ENCODE results near the gene FHOD3.

The FHOD3 gene

DNA sequence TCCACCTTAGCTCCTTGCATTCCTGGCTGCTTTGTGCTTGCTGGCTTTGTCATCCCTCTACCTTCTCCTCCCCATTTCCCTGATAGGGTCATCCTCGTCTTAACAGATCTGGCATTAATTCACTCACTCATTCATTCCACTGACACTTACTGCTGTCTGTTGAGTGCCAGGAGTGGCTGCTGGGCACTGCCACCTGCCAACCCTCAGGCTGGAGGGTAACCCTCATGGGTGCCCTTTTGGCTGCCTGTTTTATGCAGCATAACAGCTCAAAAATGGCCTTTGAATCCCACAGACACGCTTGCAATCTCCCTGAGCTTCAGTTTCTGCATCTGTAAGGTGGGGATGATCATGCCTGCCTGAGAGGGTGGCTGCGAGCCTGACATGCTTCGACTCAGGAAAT is 25.2 kb downstream of the FHOD3 start:
- no peak for DNase-seq (ENCODE audit: low spot score)

DNA sequence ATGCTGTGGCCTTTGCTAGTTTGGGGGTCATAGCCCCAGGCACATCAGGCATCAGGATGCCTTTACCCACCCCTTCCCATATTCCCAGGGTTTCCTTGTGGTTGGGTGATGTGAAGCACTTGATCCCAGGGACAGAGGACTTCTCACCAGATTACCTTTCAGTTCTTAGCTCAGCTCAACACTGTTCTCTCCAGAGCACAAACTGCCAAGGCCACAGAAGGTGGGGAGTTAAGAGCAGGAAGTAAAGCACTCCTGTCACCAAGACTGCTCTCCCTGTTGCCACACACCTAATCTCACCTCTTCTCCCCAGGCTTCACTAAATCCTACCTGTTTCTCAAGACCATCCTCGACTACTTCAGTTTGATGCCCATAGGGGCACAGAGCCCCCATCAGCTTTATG is 25.9 kb downstream of the FHOD3 start:
- no peak for DNase-seq (ENCODE audit: low spot score)

DNA sequence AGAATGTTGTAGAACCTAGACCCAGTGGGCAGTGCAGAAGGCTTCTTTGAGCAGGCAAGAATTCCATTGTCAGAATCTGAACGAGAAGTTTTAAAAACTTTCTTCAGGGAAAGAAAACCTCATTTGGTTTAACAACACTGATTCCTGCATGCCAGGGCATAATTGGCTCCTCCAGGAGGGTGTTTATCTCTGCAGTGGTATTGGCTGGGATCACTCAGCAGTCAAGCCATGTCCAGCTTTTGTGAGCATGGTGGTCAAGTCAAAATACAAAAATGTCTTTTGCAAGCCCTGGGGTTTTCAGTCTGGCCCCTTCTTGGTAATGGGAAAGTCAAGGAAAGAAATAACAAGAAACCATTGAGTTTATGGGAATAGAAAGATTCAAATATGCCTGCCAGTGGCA is 28.3 kb downstream of the FHOD3 start:
- no peak for DNase-seq (ENCODE audit: low spot score)

DNA sequence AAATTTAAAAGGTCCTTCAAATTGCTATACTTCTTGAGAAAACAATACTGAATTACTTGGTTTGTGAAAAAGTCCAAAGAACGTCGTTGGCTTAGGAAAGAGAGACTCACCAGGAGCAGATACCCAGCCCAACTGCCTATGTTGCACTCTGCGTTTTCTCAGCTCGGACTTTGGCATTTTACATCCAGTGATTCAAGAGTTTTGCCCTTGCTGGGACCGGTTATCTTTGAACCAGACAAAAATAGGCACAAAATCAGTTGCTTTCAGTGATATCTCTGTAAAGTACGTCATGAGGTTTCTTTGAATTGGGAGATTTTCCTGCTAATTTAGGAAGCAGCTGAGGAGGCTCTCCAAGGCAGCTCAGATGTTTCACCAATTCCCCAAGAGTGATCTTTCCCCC is 29.3 kb downstream of the FHOD3 start:
- no peak for DNase-seq (ENCODE audit: low spot score)

DNA sequence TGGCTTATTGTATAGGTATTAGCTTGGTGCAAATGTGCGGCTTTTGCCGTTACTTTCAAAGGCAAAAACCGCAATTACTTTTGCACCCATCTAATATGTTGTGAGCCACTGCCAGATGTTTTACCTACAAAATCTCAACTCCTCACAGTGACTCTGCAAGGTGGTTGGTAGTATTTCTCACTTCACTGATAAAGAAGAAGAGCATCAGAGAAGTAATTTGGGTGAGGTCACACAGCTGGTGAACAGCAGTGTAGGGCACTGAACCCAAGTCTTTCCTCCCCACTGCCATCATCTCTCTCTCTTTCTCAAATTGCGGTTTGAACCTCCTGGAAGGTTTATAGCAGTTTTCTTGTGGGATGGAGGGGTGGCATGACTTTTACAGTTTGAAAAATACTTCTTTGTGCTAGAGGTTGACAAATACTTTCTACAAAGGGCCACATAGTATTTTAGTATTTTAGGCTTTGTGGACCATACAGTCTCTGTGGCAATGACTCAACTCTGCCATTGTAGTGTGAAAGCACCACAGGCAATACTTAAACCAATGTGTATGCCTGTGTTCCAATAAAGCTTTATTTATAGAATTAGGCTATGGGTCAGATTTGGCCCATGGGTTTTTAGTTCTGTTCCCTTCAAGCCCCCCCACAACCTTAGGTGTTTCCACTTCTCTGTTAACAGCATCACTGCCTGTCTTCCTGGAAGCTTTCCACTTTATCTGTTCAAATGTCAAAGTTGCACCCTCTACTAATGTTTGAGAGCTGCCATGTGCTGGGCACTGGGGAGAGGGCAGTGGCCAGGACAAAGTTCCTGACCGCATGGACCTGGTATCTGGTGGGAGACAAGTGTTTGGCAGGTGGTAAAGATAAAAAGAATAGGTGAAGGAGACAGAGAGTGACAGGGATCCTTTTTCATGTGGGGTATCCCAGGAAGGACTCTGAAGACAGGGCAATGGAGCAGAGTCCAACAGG is 30.1 kb downstream of the FHOD3 start:
- no peak for DNase-seq (ENCODE audit: low spot score)

DNA sequence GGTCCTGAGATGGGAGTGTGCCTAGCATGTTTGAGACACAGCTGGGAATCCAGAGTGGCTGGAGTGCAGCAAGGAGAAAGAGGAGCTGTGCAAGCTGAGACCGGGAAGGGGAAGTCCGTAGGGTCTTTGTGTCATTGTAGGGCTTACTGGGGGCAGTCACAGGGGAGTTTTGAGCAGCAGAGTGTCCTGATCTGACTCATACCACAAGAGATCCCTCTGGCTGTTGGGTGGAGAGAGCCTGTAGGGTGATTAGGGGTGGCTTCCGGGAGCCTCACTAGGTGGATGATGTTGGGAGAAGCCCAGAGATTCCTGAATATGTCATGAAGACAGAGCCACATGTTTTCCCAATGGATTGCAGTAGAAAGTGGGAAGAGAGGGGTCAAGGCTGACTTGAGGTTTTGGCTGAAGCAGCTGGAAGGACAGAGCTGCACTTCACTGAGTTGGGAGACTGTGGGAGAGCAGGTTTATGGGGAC is 30.9 kb downstream of the FHOD3 start:
- no peak for DNase-seq (ENCODE audit: low spot score)

DNA sequence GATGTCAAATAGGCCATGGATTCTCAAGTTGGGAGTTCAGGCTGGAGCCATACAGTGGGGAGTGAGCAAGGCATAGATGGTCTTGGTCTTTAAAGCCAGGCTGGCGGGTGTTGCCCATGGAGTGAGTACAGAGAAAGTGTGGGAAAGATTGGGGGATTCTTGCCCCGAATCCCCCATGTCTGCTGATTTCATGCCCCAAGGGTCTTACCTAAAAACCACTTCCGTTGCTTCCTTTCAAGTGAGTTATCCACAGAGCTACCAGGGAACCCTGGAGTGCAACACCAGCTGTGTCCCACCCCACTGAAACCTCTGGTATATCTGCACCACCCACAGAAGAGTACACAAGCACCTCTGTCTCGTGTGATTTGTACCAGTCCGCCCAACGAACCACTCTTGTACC is 31.4 kb downstream of the FHOD3 start:
- DNase-seq (ENCODE audit: low spot score), result no peak

DNA sequence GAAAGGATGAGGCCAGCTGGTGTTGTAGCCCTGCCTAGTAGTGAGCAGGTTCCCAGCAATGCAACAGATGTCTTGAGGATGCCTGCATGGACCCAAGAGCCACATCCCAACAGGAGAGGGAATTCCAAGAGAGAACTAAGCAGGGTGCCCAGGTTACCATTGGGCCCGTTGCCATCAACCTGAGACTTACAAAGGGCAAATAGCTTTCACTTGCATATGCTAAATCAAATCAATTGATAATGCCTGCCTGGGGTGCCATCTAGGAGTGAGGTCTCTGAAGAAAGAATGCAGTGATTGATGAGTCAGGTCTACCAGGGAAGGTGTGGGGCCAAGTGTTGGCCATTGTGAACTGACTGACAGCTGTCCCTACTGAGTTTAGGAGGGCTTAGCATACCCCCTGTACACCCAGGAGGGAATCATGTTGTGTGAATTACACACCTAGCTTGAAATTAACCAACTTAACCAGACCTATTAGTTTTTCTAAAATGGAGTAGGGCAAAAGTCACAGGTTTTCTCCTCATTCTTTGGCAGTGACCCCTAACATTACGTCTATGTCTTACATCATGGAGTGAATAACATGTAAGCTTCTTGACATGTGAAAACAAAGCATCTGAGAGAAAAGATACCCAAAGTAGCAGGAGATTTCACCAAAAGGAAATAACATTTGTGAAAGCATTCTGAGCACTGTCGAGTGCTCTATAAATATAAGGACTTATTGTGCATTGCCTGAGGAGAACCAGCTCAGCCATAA is 32.3 kb downstream of the FHOD3 start:
- no peak for DNase-seq (ENCODE audit: low spot score)

DNA sequence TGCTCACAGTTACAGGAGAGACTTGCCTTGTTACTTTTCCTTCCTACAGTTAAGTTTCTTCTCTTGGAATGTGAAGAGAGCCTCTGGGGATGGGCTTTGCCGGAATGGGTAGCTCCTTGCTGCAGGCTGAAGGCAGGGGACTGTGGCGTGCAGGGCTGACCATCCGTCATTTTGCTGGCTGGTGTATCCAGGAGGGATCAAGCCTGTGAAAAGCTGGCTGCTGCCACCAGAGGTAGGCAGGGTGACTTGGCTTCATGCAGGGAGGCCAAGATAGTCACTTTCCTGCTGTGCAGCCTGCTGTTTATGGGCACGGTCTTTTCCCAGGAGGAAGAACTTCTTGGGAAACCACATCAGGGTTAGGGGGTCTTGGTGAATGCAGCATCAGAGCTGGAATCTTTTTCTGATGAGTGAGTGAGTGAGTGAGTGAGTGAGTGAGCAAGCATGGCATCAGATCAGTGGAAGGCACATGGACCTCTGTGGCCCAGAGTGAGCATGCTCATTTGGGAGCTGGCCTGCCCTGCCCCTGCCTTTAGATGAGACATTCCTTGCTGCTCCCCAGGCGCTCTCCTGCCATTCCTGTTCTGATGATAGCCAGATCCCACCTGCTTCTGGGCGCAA is 33.0 kb downstream of the FHOD3 start:
- DNase-seq (ENCODE audit: low spot score), result no peak

DNA sequence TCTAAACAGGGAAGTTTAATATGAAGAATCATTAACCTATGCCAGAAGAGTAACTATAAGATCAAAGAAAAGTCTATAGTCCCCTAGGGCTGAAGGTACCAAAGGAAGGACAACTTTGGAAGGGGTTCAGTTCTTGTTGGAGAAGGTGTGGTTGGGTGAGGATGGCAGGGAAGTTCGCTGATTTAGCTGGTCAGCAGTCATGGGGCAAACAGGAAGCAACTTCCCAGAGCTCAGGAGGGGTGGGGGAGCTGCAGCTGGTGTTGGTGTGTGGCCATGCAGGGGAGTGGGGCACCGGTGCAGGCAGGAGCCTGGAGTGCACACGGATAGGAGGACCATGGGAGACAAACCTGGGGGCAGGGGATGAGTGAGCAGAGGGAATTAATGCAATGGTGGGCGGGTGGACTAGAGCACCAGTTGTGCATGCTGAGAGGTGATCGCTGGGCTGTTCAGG is 34.0 kb downstream of the FHOD3 start:
- DNase-seq (ENCODE audit: low spot score), result no peak

DNA sequence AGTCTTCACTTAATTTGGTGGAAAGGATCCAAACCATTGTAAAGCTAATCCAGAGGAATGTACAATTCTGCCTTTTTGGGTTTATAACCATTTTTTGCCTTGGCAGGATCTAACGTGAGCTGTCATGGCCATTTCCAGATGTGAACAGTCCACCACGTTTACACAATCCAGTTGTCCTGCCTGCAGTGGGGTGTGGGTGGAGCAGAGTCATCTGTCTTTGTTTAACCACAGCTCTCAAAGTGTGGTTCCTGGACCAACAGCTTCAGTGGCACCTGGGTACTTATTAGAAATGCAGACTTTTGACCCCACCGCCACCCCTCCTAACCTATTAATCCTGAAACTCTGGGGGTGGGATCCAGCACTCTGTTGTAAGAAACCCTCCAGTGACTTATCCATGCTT is 35.9 kb downstream of the FHOD3 start:
- no peak for DNase-seq (ENCODE audit: low spot score)

DNA sequence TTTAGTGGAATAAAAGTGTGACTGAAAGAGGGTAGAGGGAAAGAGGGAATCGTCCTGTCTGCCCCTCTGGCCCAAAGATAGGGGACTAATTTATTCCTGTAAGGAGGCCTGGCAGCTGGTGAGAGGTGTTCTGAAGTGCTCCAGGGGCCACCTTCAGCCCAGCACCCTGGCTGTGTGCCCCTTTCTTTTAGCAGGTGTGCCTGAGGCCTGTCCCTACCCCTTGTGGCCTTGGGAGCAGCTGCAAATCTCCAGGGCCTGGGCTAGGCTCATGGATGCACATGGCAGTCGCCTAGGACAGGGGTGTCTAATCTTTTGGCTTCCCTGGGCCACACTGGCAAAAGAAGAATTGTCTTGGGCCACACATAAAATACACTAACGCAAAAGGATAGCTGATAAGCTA is 37.3 kb downstream of the FHOD3 start:
- no peak for DNase-seq (ENCODE audit: low spot score)

DNA sequence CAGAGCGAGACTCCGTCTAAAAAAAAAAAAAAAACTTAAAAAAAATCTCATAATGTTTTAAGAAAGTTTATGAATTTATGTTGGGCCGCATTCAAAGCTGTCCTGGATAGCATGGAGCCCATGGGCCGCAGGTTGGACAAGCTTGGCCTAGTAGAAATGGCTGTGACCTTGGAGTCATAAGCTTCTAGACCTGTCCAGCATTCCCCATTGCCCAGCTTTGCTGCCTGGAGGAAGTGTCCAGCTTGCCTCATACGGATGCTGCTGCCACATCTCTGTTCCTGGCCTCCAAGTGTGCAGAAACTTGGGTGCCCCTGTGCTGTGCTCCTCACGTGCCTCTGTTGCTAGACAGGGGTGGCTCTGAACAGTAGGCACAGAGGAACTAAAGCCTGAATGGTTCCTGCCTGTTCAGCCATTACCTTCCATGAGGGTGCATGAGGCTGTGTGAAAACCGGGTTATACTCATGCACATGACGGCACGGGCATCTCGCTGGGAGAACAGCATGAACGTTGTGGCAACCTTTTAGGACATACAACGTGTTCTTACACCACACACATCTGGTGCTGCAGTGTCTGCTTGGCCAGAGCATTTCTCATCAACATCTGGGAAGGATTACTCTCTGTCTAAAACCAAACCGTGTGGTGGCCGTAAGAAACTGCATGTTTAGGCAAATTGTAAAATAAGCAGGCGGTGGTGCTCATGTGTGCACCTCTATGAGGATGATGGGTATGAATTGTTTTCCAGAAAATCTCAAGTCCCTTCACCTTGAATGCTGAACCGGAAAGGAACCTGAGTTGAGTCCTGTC is 38.2 kb downstream of the FHOD3 start:
- no peak for DNase-seq (ENCODE audit: low spot score)

DNA sequence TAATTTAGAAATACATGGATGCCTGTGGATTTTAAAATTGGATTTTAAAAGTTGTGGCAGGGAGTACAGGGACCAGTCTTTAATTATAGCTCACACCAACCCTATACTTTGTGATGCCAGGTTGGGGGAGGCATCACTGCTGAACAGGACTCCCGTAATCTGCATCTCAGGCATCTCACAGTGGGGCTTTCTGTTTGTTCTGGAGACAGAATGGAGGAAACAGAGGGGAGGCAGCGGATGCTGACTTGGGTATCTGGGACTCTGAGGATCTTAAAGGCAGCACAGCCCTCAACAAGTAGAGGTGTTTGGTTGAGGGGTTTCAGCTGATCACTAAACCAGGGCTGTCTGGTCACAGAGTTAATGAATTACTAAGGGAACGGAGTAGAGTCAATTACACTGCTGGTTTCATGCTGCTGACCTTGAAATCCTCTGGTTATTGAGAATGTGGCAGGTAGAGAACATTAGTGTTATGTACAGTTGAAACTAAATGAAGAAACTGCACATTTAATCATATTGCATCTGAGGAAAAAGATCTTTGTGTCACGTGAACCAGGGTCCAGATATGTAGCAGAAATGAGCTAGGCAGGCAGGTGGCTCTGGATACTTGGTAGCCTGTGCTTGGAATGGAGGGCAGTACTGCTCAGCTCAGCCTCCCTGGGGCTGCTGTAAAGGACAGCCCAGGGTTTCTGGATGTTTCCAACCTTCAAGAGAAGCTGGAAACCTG is 40.3 kb downstream of the FHOD3 start:
- DNase-seq (ENCODE audit: low spot score), result no peak

DNA sequence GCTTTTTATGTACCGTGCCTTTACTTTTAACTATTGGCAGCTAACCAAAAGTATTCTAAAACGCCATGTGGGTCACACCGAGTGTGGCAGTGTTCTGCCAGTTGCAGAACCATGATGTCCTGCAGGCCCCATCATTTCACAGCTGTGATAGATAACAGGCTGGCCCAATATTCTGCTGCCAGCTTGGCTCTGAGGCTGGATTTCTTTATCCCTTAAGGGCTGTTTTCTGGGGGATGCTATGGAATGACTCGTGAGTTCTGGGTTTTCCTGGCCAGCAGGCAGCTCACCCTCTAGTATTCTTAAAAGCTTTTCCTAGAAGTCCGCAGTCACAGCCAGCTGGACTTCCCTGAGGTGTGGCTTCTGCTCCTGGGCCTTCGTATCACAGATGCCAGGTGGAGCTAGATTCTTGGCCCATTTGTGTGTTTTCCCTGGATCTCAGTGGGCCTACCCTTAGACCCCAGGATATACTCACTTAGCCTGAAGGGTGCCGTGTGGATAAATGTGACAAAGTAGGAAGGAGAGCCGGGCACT is 41.0 kb downstream of the FHOD3 start:
- no peak for DNase-seq (ENCODE audit: low spot score)

DNA sequence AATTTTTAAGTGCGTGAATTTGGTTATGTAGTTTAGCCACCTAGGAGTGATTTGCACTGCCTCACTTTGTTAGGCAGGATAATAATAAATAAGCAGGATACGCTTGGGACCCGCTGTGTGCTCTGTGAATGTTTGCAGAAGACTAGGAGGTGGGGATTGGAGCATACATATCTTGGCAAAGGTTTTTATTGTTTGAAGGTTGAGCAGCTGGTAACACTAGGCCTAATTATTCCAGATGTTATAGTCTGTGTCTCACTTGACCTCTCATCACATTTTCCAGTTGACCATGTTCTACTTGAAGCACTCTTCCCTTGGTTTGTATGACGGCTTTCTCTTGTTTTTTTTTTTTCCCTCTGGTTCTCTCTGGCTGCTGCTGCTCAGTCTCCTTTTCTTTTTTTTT is 42.7 kb downstream of the FHOD3 start:
- DNase-seq (ENCODE audit: low spot score), result no peak

DNA sequence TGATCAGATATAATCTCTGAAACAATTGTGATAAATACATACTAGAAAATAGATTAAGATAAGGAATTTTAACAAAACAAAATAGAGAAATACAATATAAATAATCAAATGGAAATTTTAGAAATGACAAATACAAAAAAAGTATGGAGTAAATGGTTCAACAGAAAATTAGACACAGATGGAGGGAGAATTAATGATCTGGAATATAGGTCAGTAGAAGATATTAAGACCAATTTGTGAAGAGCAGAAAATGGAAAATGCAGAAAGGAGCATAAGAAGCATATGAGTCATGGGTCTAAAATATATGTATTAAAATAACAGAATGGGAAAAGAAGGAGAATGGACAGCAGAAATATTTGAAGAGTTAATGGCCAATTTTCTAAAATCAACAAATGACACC is 44.4 kb downstream of the FHOD3 start:
- no peak for DNase-seq (ENCODE audit: low spot score)

DNA sequence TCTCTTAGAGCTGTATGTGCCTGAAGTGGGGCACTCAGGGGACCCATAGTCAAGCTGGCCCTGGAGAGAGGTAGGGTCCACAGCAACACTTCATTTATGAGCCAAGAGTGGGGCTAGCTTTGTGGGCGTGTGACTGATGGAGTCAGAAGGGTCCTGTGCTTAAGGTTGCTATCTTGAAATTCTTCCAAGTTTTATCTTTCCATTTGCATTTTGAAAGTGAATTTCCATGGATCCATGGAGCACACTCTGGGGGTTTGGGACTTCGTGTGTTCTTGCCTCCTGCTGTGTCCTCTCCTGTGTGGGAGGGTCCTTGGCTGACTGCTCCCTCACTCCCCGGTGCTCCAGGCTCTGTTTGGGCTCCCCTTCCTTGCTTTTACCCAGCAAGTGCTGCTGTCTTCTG is 50.8 kb downstream of the FHOD3 start:
- DNase-seq (ENCODE audit: low spot score), result no peak

DNA sequence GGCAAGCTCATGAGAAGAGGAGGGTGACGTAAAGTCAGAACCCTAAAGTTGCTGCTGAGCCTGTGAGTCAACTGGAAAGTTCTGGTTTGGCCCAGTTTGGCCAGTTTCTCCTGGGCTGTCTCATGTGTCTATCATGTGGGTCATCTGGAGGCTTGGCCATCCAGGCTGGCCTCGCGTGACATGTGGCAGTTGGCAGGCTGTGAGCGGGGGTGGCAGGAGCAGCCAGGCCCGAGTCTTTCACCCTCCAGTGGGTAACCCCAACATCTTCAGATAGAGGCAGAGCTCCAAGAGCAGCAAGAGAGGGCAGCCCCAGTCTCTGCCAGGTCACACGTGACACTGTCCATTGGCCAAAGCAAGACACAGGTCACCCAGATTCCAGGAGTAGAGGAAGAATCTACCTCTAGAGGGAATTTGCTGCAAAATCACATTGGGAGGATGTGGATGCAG is 51.5 kb downstream of the FHOD3 start:
- no peak for DNase-seq (ENCODE audit: low spot score)

DNA sequence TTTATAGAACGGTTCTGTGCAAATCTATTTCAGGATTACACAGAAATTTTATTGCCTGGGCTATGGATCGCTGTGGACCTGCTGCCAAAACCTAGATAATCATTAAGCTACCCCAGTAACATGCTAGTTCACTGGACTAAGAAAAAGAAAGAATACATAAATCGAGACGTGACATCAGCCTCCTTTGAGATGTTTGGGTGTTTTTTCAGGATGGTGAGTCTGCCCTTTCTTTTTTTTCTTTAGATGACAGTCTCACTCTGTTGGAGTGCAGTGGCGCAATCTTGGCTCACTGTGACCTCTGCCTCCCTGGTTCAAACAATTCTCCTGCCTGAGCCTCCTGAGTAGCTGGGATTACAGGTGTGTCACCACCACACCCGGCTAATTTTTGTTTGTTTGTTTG is 52.0 kb downstream of the FHOD3 start:
- DNase-seq (ENCODE audit: low spot score), result no peak

DNA sequence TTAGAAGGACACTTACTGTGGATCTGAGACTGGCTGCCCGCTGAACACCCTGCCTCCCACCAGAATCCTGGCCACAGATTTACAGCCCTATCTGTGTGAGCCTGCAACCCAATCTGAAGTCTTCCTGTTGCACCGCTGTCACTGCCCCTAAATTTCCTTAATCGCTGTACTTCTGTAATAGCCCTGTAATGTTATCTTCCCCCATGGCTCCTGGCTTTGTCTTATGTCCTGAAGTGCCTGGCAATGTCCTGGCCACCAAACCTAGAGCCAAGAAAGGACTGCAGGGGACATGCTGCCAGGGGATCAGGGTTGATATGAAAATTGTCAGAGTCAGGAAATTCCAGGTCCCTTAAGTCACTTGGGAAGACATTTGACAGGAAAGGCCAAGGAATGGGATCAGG is 52.7 kb downstream of the FHOD3 start:
- no peak for DNase-seq (ENCODE audit: low spot score)
